ENCODE data around the gene R3HDML. TPM values are rescaled to one million over a fixed set of nuclear protein-coding genes. Genes with fewer than 3 reads are reported as not detected.
A peak's percentile ranks its signal among the peaks of the same experiment; 100 is the strongest.

Gene R3HDML
- total RNA-seq, 2 donors from 2014 or later: not detected

DNA sequence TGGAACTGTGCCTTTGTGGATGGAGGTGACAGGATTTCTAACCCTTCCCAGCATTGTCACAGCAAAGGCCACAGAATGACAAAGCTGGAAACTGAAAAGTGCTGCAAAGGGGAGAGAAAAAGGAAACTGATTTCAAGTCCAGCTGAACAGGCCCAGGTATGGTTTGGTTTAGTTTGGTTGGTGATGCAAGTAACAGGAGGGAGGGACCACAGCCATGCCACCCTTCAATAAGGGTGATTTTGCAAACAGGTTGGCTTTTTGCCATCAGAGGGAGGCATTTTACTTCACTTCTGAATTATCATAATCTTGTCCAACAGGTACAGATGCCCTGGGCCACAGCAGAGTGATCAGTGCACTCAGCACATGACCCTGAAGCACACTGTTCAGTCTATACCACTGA is 32.5 kb upstream of the R3HDML start:
- H3K4me3 Mint-ChIP-seq: no peak overlapping the region
- no peaks in the 10 kb centered on the region for H3K27me3 Mint-ChIP-seq (ENCODE audit: insufficient read depth)
- peaks cover 4% of the 10 kb centered on the region for H3K9me3 Mint-ChIP-seq
- Histone ChIP-seq H3K4me3 (ENCODE audit: low read length) (no peak overlapping the region), H3K27ac (ENCODE audit: low read depth, low read length) (no peak overlapping the region), H3K9me3 (ENCODE audit: control insufficient read depth, low read length) (peaks cover 7% of the 10 kb centered on the region), H3K36me3 (ENCODE audit: control insufficient read depth, insufficient read depth, low read length) (peaks cover 6% of the 10 kb centered on the region), H3K9ac (ENCODE audit: extremely low read depth, low read length, poor library complexity, severe bottlenecking) (no peak overlapping the region), H3K27me3 (ENCODE audit: control insufficient read depth, insufficient read depth, low read length, poor library complexity, severe bottlenecking) (no peaks in the 10 kb centered on the region), H3K4me1 (ENCODE audit: control insufficient read depth, insufficient read depth, low read length) (peaks cover 9% of the 10 kb centered on the region)
- H3K36me3 Mint-ChIP-seq (ENCODE audit: low read depth): peaks cover 10% of the 10 kb centered on the region
- H3K27ac Mint-ChIP-seq: no peak overlapping the region
- H3K4me1 Mint-ChIP-seq: peaks cover 11% of the 10 kb centered on the region
- DNase-seq: no peak
- no peak for TF ChIP-seq CTCF (conservative IDR thresholded peaks at IDR 0.05)

DNA sequence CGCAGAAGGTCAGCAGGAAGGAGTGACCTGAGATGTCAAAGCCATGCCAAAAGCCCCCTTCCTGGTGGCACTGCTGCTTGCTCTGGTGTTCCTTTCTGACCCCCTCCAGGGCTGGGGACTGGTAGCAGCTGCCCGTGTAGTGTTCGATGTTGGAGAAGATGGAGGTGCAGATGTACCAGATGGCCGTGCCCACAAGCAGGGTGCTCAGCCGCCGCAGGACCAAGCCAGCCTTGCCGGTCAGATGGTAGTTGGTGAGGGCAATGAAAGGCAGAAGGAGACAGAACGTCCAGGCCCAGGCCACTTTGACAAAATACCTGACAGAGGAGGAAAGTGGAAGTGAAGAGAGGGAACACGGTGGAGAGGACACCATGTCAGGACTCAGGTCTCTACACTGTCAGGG is 29.9 kb upstream of the R3HDML start:
- 94 to 97% methylated on average over 5 to 9 of the region's 9 CpGs for WGBS, 2 experiments (ENCODE audit: insufficient coverage in 1 of 2, insufficient read length in 1 of 2)
- Mint-ChIP-seq H3K27me3 (ENCODE audit: insufficient read depth) (peaks cover 4% of the 10 kb centered on the region), H3K4me3 (no peak overlapping the region)

GRCh38 chr20:44309763-44310663 is 26.8 kb upstream of the R3HDML start:
- peak overlapping the region; percentile 73 for H3K4me3 Mint-ChIP-seq
- H3K4me3 ChIP-seq (ENCODE audit: low read length): peak overlapping the region; percentile 87
- peaks cover 5% of the 10 kb centered on the region for H3K36me3 Mint-ChIP-seq (ENCODE audit: low read depth)
- H3K27ac ChIP-seq (ENCODE audit: low read depth, low read length): no peak overlapping the region
- no peak overlapping the region for H3K27ac Mint-ChIP-seq
- no peak for TF ChIP-seq CTCF (conservative IDR thresholded peaks at IDR 0.05)
- peaks cover 9% of the 10 kb centered on the region for H3K4me1 ChIP-seq (ENCODE audit: control insufficient read depth, insufficient read depth, low read length)
- no peaks in the 10 kb centered on the region for H3K27me3 ChIP-seq (ENCODE audit: control insufficient read depth, insufficient read depth, low read length, poor library complexity, severe bottlenecking)
- no peaks in the 10 kb centered on the region for H3K9me3 ChIP-seq (ENCODE audit: control insufficient read depth, low read length)
- H3K36me3 ChIP-seq (ENCODE audit: control insufficient read depth, insufficient read depth, low read length): peaks cover 1% of the 10 kb centered on the region
- 44 to 58% methylated on average over 7 to 17 of the region's 17 CpGs for WGBS, 2 experiments (ENCODE audit: insufficient coverage in 1 of 2, insufficient read length in 1 of 2)
- H3K4me1 Mint-ChIP-seq: peaks cover 14% of the 10 kb centered on the region
- DNase-seq: no peak
- no peaks in the 10 kb centered on the region for H3K9me3 Mint-ChIP-seq
- peak overlapping the region; percentile 32 for H3K9ac ChIP-seq (ENCODE audit: extremely low read depth, low read length, poor library complexity, severe bottlenecking)
- peaks cover 7% of the 10 kb centered on the region for H3K27me3 Mint-ChIP-seq (ENCODE audit: insufficient read depth)

More for the DNA sequence above, 29.9 kb upstream of the R3HDML start:
- peaks cover 5% of the 10 kb centered on the region for H3K36me3 Mint-ChIP-seq (ENCODE audit: low read depth)
- no peak overlapping the region for H3K4me3 ChIP-seq (ENCODE audit: low read length)
- H3K4me1 Mint-ChIP-seq: peaks cover 21% of the 10 kb centered on the region
- TF ChIP-seq CTCF (conservative IDR thresholded peaks at IDR 0.05): no peak
- H3K36me3 ChIP-seq (ENCODE audit: control insufficient read depth, insufficient read depth, low read length): peaks cover 6% of the 10 kb centered on the region
- H3K27ac ChIP-seq (ENCODE audit: low read depth, low read length): no peak overlapping the region
- H3K27me3 ChIP-seq (ENCODE audit: control insufficient read depth, insufficient read depth, low read length, poor library complexity, severe bottlenecking): no peaks in the 10 kb centered on the region
- no peak overlapping the region for H3K27ac Mint-ChIP-seq
- peaks cover 18% of the 10 kb centered on the region for H3K4me1 ChIP-seq (ENCODE audit: control insufficient read depth, insufficient read depth, low read length)
- no peaks in the 10 kb centered on the region for H3K9me3 ChIP-seq (ENCODE audit: control insufficient read depth, low read length)
- H3K9me3 Mint-ChIP-seq: no peaks in the 10 kb centered on the region
- no peak overlapping the region for H3K9ac ChIP-seq (ENCODE audit: extremely low read depth, low read length, poor library complexity, severe bottlenecking)
- DNase-seq: no peak

Data from endodermal cell (in vitro differentiated cells).